Suppressor macrophage treated with lipopolysaccharide for 1 hour (primary cell): ENCODE measurements around the gene RAMP1.
"Not testable (repeated sequence)": the region's sequence is repeated elsewhere in the genome, so short reads cannot be mapped to it uniquely, and the experiment has no call there.

Source experiments
- DNase-seq, 3 donors: peaks; one replicate each; pipeline ENCODE4 v3.0.0-alpha.2; 2020 to 2022

RAMP1 gene

DNA sequence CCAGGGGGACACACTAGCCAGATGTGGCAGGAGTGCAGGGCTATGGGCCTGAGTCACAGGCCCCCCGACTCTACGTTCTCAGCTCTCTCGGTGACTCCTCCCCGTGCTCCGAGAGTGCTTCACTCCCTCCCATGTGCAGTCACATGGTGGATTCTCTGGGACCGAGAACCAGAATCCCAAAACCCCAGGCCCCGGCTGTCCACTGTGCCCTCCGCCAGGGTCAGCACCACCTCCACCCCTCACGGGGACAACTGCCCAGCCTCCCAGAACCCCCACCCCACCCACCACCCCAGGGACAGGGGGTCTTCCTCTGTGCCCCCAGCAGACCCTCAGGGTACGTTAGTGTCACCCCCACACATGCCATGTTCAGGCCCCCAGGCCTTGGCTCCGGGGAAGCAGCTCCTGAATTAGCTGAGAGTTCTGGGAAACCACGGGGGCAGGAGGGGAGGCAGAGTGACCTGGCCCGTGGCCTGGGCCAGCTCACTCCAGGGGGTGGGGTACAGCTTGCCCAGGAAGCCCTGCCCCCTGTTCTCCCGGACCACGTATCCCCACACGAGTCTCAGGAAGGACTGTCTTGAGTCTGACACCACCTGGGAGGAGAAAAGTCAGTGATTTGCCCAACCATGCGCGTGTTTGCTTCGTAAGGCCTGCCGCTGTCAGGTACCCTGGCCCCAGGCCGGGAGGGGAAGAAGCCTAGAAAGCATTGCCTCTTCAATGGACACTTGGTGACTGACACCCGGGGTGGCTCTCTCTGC, 4.4 kb downstream of the RAMP1 start:
- DNase-seq = no peak

DNA sequence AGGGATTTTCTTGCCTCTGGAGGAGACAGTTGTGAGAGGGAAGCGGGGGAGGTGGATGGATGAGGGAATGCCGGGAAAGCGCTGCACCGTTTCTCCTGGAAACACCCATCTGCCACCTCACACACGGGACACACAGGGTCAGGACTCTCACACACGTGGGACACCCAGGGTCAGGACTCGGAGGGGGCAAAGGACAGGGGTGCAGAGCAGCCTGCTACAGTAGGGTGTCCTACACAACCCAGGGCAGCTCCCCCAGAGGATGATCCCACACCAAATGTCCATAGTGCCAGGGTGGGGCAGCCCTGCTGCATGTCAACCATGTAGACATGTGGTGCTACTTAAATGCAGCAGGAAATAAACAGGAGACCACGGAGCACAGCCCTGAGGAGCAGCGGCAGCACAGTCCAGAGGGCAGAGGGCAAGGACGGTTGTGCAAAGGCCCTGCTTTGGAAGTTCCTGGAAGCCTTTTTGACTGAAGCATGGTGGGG, 5.1 kb downstream of the RAMP1 start:
- DNase-seq = no peak

DNA sequence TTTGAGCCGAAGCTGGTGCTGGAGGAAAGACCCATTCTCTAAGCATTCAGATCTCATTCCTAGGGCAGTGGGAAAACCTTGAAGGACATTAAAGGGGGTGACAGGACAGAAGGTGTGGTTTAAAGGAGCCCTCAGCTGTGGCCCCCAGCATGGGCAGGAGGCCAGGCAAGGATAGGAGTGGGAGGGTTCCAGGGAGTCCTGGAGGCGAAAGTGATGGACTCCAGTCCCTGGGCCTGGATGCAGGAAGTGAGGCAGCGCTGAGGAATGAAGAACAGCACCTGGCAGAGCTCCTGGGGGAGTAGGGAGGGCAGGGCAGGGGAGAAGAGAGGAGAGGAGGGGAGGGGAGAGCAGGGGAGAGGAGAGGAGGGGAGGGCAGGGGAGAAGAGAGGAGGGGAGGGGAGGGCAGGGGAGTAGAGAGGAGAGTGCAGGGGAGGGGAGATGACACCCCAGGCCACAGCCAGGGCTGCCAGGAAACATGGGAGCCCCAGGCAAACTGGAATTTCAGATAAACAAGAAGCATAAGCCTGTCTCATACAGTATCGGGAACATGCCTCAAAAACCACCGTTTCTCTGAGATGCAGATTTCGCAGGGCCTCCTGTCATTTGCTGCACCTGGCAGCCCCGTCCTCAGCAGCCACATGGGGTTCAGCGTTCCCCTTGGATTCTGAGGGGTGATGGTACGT, 5.7 kb downstream of the RAMP1 start:
- no peak for DNase-seq

DNA sequence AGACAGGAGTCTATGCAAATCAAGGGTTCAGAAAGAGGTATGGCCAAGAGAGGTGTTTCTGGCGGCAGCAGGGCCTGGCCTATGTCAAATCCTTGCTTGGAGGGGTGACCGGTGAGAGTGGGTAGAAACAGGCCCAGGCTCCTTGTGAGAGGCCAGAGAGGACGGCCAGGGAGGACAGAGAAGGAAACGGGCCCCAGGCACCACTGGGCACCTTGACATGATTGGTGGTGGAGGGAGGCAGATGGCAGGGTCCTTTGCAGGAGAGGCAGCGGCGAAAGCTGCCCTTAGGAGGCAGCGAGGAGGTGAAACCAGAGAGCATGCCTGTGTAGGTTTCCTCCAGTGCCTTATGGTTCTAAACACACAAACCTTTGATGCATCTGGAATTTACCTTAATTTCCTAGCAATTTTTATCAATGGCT, 6.2 kb downstream of the RAMP1 start:
- DNase-seq = no peak

DNA sequence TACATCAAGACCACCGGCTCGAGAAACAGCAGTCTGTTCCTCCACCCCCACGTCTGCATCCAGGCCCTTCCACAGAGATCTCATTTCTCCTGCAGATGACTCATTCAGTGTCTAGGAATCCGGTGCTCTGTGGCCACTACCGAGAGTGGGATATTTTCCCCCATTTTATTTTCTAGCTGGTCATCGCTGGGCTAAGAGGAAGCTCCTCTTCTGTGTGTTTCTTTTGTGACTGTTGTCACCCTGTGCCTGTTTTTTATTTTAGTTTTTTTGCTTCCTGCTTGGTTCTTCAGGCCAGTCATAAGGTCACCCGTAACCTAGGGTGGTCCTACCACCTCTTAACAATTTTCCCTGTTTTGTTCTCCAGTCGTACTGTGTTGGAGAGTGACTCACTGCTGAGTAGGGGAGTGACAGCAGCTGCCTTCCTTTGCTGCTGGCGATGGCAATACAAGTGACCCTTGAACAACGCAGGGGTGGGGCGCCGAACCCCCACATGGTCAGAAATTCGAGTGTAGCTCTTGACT, 6.7 kb downstream of the RAMP1 start:
- no peak for DNase-seq

DNA sequence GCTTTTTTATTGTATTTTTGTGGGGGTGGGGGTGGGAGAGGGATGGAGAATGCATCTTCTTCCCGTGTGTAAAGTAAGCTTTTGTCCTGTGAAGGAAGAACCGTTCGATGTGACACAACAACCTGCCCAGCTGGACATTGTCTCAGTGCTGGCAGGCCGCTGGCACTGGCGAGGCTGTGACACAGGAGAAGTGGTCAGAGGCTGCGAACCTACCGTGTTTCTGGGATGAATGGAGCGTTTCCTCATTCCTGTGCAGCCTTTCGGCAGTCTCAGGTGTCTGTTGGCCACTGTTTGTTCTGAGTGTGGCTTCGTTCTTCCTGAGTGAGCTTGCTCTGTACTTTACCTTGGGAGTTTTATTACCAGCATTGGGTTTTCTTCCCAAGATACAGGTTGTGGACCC, 8.0 kb downstream of the RAMP1 start:
- no peak for DNase-seq

DNA sequence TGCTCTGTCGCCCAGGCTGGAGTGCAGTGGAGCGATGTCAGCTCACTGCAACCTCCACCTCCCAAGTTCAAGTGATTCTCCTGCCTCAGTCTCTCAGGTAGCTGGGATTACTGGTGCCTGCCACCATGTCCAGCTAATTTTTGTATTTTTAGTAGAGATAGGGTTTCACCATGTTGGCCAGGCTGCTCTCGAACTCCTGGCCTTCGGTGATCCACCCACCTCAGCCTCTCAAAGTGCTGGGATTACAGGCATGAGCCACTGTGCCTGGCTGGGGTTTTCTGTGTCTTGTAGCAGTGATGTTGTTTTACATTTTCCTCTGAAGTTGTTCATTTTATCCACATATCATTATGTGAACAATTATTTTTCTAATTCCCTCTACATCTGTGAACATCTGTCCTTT, 8.7 kb downstream of the RAMP1 start:
- not testable (repeated sequence) for DNase-seq

DNA sequence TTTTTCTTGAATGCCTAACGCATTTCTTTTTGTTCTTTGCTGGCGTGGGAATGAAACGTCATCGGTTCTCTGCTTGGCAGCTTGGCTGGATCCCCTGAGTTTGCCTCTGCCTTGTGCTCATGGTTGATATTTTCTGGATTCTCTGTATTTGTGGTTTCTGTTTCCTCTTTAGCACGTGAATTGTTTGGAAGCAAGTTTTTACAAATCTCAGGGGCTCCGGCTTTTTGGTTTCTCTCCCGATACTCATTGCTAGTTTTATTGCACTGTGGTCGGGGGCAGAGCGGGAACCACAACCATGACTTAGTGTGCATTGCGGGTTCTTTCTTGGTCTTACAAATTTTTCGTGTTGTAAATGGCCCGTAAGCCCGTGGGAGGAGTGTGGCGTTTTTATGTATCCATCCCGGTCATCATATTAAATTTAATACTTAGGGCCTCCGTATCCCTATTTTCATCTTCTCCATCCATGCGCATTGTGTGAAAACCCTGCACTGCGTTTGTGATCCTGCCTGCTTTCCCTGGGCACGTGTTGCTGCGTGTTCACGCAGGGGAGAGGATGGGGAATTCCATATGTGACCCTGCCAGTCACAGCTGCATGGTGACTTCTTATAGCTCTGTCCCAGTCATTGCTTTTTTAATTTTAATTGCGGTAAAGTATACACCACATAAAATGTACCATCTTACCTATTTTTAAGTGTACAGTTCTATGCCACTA, 9.4 kb downstream of the RAMP1 start:
- peak; percentile 52 to 77 (median 63) for DNase-seq

DNA sequence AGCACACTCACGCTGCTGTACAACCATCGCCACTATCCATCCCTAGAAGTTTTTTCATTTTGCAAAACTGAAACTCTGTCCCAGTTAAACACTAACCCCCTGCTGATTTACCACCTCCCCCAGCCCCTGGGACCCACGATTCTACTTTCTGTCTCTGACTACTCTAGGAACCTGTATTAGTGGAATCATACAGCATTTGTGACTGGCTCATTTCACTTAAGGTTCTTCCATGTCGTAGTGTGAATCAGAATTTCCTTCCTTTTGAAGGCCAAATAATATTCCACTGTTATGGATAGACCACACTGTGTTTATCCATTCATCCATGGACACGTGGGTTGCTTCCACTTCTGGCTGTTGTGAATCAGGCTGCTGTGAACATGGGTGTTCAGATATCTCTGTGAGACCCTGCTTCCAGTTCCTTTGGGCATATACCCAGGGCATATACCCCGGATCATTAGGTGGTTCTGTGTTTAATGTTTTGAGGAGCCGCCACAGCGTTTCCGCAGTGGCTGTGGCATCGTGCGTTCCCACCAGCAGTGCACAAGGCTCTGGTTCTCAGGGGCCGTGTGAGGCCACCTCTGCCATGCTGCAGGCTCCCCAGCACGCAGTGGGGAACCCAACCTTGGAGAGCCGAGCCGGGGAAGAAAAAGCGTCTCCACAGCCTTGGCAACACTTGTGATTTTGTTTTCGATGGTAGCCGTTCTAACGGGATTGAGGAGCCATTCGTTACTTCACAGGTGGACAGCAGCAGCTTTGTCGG, 10.1 kb downstream of the RAMP1 start:
- no peak for DNase-seq

DNA sequence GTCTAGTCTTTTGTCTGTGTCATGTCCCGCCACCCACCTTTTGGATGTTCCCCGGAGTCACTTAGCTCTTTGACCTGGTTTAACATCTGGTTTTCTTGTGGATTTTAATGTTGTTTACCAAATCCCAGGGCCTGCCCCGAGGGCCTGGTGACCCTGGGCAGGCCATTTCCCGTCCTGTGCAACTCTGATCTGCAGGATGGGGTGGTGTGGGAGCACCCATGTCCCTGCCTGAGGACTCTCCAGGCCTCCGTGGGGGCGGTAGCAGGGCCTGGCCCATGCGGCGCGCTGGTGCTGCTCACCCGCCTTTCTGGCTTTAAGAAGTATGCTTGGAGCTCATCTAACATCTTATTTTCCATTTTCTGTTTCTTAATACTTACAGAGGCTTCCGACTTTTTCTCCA, 10.7 kb downstream of the RAMP1 start:
- DNase-seq = no peak

DNA sequence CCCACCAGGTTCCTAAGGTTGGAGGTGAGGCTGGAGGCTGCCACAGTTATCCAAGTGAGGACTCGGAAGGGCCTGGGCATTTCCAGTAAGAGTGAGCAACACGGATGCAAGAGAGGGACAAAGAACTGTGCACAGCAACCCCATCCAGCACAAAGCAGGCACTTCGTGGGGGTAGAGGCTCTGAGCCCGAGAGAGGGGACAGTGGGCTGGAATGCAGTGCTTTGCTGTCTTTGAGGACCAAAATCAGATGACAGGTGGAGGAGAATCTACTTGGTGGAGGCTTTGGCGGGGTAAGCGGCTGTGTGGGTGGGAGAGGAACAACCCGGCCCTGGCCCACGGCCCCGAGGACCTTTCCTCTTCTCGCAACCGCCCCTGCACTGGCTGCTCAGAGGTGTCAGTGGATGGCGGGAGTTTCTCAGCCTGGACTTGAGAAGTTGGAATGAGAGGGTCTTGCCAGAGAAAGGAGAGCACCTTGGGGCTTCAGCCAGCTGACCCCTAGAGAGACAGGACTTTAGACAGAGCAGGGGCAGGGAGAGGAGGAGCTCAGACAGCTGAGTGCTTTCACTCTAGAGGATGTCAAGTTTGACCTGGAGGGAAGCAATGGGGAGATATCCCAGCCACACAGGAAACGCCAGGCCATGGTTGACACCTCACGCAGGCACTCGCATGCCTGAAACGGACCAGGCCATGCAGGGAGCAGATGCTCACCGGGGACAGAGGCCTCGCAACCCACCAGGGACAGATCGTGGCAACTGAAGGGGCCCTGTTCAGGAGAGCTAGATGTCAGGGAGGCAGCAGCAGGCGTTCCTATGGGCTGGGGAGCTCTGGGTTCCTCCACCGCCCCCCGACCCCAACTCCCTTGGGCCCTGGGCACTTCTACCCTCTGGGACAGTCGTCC, 11.6 kb downstream of the RAMP1 start:
- DNase-seq = peak in 1 of 3 donors; percentile 23

DNA sequence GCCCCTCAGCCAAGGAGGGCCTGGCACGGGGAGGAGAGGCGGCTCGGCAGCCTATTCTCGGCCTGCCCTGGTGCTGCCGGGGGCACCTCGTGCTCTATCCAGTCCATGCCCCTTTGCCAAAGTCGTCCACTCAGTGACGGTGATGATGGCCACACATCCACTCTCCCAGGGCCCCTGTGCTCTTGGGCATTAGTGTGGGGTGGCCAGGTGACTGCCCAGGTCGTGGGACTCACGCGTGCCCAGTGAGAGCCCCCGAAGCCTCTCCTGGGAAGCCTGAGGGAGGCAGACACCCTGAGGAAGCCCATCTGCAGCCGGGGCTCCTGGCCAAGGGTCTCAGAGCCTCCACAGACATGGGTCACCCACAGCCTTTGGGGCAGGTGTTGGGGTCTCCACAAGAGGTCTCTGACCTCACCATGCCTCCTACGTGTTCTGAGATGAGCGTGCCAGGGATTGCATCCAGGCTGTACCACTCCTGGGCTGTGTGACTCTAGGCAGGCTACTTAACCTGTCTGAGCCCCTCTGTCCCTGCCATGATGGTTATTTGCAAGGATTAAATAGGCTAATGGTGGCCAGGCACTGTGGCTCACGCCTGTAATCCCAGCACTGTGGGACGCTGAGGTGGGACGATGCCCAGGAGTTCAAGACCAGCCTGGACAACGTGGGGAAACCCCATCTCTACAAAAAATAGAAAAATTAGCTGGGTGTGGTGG, 12.9 kb downstream of the RAMP1 start:
- no peak for DNase-seq

DNA sequence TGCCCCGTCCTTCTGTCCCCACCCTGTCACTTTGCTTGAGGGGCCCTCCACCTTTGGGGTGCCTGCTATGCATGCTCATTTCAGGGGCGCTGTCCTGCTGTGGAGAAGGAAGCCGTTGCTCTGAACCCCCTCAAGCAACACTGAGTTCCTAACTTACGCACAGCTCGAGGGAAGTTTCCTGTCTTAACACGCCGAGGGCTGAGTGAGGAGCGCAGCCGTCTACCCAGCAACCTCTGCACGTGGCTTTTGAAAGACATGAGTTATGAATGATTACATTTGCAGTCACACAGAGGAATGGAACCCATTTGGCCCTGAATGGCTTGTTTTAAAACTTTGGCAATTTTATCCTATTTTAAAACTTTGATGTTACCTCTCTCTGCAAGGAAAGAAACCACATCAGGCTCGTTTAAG, 14.0 kb downstream of the RAMP1 start:
- peak in 2 of 3 donors; percentile 25 to 30 for DNase-seq

DNA sequence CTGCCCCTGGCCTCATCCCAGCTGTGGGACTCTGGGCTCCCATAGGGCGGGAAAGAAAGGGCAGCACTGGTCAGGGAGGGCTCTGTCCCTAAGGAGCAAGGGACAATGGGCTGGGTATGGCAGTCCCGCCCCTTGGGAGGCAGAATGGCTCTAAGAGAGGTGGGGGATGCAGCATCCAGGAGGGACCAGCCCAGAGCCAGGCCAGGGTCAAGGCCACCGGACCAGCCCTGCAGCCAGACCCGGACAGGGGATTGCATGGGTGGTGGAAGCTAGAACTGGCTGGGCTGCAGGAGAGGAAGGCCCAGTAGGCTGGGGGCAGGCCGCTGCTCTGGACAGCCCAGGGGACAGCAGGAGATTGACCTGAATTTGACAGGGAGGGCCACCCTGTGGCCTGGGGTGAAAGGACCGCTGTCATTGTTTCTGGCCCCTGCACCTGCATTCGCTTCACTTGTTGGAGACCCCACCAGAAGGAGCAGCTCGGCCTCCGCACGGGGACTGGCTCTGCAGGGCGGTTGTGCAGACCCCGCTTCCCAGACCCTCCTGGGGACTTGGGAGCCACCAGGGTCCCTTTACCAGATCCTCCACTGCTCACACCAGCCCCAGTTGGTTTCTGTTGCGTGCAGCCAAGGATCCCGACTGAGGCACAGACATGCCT, 14.6 kb downstream of the RAMP1 start:
- DNase-seq = no peak

DNA sequence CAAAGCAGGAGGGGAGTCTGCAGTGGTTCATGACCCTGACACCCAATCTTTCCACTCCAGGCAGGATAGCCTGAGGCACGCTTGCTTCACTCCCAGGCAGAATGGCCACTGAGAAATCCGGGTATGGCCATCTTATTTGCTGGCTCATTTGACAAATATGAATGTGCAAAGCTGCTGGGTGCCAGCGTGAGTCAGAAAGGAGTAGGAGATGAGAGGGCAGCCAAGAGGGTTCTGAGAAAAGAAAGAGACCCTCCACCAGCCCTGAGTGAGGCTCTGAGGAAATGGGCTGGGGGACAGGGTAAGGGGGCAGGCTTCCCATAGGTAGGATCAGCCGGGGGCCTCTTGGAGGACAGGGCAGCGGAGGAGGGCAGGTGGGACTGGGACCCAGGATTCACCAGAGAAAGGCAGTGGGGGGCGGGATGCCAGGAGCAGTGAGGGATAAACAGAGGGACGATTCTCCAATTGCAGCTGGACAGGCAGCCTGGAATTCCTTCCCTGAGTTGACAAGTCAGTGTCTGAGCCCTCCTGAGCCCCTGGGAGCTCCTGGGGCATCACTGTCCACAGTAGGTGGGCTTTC, 15.2 kb downstream of the RAMP1 start:
- DNase-seq = no peak

DNA sequence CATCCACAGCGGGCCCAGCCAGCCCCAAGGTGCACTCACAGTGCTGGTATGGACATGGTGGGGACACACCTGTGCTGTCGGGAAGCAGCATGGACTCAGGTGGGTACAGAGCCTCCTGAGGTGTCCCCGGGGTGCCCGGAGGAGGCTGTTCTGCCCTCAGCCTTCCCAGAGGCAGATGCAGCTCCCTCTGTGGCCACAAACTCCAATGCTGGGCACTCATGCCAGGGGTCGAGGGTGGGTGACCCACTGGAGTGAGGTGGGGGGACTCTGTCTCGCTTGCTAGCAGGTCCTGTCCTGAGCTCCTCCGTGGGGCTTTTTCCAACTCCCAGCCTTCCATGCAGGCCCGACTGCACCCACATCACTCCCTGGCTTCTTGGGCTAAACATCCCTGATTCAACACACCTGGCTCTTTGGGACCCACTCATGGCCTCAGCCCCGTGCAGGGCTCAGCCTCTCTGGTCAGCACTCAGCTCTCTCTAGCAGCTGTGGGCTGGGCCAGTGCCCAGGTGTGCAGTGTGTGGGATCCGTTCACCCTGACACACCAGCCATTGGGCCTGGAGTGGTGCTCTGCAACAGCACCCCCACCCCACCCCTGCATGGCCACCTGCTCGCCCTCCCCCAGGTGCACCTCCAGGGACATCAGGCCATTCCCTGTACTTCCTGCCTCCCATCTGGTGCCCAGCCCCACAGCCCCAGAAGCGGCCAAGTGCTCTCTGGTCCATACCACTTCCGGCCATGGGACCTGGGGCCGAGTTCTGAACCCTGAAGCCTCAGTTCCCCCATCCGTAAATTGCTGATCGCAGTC, 16.0 kb downstream of the RAMP1 start:
- DNase-seq = no peak

DNA sequence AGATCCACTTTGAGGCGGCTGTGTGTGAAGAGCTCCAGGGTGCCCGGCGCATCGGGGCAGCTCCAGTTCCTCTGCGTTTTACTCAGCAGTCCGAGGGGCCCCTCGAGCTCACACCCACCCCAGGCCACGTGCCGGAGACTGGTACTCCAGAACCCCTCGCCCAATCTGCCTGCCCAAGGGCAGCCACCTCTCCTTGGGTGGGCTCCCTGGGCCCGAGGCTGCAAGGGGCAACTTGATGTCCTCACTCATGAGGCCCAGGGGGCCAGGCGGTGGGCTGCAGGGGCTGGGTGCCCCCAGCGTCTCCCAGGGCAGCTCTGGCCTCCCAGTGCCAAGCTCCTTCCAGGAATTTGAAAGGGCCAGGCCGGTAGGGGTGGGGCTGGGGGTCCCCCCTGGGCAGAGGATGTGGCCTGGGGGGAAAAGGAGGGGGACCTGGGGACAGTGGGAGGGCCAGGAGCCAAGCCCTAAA, 16.7 kb downstream of the RAMP1 start:
- DNase-seq = no peak

DNA sequence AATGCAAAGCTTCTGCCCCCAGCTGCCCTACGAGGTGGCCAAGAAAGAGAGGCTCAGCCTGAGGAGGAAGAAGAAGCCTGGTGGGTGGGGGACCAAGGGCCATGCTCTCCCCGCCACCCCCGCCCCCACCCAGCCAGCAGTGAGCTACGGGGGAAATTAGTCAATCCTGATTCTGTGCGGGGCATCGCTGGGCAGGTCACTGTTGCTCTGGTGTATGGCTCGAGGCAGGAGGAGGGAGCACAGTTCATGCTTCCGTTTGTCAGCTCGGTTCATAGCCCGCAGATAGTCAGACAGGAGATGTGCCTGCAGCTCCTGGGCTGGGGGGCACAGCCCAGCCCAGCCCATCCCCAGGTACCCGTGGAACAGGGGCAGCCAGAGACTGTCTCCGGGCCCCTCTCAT, 17.1 kb downstream of the RAMP1 start:
- peak in 1 of 3 donors; percentile 47 for DNase-seq

DNA sequence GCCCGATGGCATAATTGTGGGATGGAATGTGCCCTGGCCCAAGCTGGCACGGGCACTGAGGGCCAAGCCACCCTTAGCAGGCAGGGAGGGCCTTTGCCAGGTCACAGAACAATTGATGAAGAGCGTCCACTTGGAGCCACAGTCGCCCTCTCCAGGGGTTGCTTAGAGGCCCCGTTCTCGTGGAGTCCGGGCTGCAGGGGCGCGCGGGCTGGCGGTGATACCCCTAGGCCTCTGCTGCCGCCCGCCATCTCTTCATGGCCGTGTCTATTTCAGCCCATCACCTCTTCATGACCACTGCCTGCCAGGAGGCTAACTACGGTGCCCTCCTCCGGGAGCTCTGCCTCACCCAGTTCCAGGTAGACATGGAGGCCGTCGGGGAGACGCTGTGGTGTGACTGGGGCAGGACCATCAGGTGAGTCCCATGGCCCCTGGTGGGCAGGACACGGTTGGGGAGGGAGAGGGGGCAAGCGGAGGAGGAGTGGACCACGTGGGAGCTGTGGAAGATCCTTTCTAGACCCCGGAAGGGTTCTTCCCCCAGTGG, 17.6 kb downstream of the RAMP1 start:
- DNase-seq = no peak
